Posterior vena cava (tissue), 2 donors: ENCODE measurements around the gene DBN1. TPM values are rescaled to one million over a fixed set of nuclear protein-coding genes. Genes with fewer than 3 reads are reported as not detected.
A peak's percentile ranks its signal among the peaks of the same experiment; 100 is the strongest.

Experiments used
- DNase-seq: peaks from one replicate; pipeline ENCODE4 v3.0.0-alpha.2; 2020; ENCODE audit warnings: low spot score
- intact Hi-C, 2 donors: fragments of 100-400 bp; cut with DNase I; formaldehyde crosslinking; loops; one replicate each; pipeline versions ENCODE4 v1.14.1 to v1.14.2; 2022 to 2023
- total RNA-seq, 2 donors: library from RNA; stranded (reverse); fragmentation: NEBNext Ultra II Directional; extraction: Animal tissue kit (Norgen Biotek cat#: 25700); gene quantifications; one replicate each; pipeline ENCODE4 v1.2.1, GENCODE V29; 2021
- donor health status: DM: yes; HTN: yes; CAD: no.
- donor health status: DM: yes; HTN: yes; CAD: no.

DBN1 gene
- total RNA-seq, 2 donors from 2014 or later = 94.9 to 121 TPM

GRCh38 chr5:177507596-177508220, 34.3 kb upstream of the DBN1 start:
- intact Hi-C loops = no loop called here

DNA sequence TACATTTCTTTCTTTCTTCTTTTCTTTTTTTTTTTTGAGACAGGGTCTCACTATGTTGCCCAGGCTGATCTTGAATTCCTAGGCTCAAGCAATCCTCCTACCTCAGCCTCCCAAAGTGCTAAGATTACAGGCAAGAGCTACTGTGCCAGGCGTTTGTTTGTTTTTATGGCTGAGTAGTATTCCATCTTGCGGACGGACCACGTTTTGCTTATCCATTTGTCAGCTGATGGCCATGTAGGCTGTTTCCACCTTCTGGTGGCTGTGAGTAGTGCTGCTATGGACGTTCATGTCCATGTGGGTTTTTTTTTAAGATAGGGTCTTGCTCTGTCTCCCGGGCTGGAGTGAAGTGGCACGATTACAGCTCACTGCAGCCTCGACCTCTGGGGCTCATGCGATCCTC, 33.7 kb upstream of the DBN1 start:
- intact Hi-C loops = no loop called here
- DNase-seq = no peak

More at GRCh38 chr5:177507596-177508220, 34.3 kb upstream of the DBN1 start:
- no peak for DNase-seq

DNA sequence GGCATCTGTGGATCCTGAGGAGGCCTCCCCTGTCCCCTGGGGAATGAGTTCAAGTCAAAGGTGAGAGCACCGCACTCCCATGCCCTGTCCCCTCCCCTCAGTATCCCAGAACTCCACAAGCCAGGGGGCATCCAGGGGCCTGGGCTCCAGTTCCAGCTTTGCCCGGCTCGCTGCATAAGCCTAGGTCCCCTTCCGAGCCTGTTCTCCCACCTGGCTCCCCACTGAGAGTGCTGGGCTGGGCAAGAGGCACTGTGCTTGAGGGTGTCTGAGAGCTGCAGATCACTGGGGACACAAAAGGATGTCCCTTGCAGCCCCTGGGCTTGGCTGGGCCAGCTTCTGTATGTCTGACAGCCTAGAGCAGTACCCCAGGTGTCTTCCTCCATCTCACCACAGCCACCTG, 31.6 kb upstream of the DBN1 start:
- peak; percentile 60 for DNase-seq
- intact Hi-C loops = no loop called here

DNA sequence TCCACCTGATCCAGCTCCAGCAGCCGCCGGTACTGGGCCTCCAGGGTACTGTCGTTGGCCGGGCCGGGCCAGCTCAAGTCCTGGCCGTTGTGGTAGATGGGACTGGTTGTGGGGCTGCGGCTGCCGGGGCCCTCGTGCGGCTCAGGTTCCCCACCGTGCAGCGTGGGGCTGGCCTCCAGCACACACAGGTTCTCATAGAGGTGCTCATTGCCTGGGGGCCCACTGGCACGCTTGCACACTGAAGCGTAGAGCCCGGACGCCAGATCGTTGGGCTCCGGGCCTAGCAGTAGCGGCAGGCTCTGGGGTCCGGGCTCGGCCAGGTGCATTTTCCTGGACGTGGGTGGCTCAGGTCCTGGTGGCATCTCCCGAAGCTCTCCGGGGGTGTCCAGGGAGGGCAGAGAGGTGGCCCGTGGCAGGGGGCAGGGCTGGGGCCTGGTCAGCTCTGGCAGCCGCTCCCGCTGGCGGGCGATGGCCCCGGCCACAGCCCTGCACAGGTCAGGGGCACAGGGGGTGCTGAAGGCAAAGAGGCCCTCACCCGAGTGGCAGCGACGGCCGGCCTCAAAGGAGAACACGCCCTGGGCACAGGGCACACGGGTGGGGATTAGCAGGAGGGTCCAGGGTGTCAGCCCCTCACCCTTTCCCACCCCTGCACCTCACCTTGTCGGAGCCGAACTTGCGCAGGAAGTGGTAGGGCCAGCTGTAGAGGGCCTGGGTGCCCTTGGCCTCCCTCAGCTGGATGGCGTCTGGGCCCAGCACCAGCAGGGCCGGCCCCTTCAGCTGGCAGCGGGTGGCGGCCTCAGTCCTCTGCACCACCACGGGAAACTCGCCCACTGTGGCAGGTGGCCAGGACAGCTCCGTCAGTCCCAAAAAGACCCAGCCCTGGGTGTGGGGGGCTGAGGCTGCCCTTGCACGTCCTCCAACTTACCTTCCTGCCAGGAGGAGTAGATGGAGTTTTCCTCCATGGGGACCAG, 30.9 kb upstream of the DBN1 start:
- peak; percentile 76 for DNase-seq
- intact Hi-C loops = no loop called here

DNA sequence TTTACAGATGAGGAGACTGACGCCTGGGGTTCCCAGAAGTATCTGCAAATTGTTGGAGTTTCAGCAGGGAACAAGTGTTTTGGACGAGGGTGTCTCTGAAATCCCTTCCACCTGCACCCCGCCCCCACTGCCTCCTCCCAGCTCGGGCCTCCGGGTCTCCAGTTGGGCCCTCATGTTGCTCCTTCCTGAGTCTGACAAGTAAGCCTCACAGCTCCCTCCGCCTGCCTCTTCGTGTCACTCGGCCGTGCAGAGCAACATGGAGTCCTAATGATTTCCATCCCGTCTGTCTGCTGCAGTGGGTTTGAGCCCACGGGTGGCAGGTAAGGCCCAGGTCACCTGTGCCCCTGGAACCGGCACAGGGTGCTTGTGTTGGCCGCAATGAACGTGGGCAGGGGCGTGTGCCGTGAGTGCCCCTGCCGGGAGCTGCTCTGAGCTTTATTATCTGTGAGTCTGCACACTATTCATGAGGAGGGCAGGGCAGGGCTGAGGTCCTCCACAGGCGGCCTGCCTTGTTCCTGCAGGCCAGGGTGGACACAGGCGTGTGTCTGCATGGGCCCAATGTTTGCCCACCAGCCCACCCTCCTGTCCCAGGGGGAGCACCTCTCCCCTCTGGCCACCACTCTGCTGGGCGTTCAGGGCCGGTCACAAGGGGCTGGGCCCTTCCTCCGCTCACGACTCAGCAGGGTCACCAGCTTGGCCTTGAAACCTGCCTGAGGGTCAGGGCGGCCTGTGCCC, 30.1 kb upstream of the DBN1 start:
- DNase-seq = no peak
- intact Hi-C loops = no loop called here

DNA sequence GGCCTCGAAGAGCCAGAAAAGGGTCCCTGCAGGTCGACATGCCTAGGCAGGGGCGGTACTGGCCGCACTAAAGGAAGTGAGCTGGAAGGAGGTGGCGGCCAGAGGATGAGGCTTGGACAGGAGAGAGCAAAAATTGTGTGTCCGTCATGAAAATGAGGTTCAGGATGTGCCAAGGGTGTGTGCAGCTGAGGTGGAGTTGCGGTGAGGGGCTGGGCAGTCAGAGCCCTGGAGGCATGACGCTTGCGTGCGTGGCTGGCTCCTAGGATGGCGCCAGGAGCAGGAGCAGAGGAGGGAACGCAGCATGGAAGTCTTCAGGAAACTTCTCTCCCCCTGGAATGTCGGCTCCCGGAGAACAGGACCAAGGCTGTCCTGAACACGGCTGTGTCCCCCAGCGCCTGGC, 29.5 kb upstream of the DBN1 start:
- no peak for DNase-seq
- intact Hi-C loops = loop anchor here in 1 of 2 donors (1.0 kb wide), 1 partner anchor 9 kb away; no protein-coding TSS in a partner anchor

DNA sequence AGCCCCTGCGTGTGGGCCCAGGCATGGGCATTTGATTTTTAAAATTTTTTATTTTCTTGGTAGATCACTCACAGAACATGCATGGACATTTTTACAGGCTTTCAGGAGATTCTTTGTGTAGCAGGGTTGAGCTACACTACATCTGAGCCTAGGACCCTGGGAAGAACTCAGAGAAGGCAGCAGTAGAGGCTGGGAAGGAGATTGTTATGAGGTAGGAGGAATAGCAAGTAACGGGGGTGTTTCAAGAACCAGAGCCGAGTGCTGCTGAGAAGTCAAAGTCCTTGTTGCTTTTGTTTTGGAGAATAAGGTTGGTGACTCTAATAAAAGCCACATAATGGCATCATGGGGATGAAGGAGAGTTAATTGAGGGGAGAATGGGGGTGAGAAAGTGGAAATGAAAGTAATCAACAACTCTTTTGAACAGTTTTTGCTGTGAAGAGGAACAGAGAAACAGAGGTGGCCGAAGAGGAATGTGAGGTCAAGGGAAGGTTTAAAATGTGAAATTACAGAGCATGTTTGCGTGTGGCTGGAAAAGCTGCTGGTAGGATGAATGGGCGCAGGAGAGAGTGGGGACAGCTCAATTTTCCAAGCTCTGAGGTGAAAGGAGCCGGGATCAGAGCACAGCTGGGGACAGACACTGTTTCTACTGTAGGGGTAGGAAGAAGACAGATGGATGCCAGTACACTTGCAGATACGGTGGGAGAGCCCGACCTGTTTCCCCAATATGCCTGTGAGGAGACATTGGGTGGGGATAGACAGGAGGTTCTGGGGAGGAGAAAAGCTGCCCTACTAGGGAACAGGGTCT, 28.6 kb upstream of the DBN1 start:
- intact Hi-C loops = loop anchor here in 1 of 2 donors (1.0 to 2.0 kb wide), 2 partner anchors 8 to 109 kb away; no protein-coding TSS in a partner anchor
- DNase-seq = no peak

GRCh38 chr5:177500685-177501522, 27.5 kb upstream of the DBN1 start:
- intact Hi-C loops = loop anchor here in 1 of 2 donors (2.0 kb wide), 1 partner anchor 108 kb away; no protein-coding TSS in a partner anchor
- peak; percentile 97 for DNase-seq

DNA sequence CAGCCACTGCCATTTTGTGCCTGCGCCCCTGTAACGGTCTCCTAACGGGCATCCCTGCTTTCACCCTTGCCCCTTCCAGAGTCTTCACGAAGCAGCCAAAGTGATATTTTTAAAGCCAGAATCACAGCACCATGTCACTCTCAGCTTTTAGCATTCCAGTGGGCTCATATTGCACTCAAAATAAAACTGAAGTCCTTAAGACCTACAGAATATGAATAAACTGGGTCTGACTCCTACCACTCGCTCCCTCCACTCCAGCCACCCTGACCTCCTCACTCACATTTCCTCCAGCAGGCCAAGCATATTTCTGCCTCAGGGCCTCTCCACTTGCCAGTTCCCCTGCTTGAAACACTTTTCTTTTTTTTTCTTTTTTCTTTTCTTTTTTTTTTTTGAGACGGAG, 26.4 kb upstream of the DBN1 start:
- intact Hi-C loops = loop anchor here (2.0 to 5.0 kb wide), 2 partner anchors 107 to 108 kb away; no protein-coding TSS in a partner anchor

DNA sequence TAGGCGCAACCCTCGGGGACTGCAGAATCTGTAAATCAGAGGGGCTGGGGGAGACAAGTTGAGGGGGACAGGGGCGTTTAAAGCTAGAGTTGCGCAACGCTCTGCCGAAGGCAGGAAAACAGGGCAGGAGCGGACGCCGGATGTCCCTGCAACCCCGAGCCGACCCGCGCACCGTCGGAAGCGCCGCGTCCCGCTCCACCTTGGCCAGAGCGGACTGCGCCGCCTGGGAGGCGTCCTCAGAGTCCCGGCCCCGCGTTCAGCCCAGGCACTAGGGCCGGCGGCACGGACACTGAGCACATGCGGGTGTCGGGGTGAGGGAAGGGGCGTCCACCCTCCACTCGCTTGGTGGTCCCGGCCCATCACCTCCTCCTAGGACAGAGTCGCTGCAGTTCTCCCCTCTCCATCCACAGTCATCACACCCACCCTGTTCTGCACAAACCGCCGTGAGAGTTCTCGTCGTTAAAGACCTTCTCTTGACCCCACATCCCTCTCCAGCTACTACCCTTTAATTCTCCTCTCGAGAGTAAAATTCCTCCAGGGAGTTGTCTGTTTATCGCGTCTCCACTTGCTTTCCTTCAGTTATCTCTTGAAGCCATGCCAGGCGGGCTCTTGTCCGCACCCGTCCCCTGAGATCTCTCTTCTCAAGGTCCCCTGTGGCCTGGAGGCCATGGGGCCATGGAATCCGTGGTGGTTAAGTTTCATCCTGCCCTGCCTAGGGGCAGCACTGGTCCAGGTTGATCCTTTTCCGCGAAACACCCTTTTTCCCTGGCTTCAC, 24.8 kb upstream of the DBN1 start:
- DNase-seq = no peak

More for the DNA sequence above, 26.4 kb upstream of the DBN1 start:
- no peak for DNase-seq

GRCh38 chr5:177497292-177498012, 24.0 kb upstream of the DBN1 start, which contains the start of gene PDLIM7:
Gene PDLIM7 (minus strand): TSS chr5:177497604. CDS start chr5:177496512, 1,092 bp downstream.
- DNase-seq = peak; percentile 98
- intact Hi-C loops = loop anchor here in 1 of 2 donors (5.0 kb wide), 1 partner anchor 105 kb away; no protein-coding TSS in a partner anchor

More for the DNA sequence above, 24.8 kb upstream of the DBN1 start:
- intact Hi-C loops = loop anchor here in 1 of 2 donors (5.0 kb wide), 1 partner anchor 106 kb away; no protein-coding TSS in a partner anchor

- intact Hi-C loops = loop anchor here in 1 of 2 donors (5.0 kb wide), 1 partner anchor 105 kb away; no protein-coding TSS in a partner anchor
These were observed 23.4 kb upstream of the DBN1 start for GRCh38 chr5:177496727-177497291.

DNA sequence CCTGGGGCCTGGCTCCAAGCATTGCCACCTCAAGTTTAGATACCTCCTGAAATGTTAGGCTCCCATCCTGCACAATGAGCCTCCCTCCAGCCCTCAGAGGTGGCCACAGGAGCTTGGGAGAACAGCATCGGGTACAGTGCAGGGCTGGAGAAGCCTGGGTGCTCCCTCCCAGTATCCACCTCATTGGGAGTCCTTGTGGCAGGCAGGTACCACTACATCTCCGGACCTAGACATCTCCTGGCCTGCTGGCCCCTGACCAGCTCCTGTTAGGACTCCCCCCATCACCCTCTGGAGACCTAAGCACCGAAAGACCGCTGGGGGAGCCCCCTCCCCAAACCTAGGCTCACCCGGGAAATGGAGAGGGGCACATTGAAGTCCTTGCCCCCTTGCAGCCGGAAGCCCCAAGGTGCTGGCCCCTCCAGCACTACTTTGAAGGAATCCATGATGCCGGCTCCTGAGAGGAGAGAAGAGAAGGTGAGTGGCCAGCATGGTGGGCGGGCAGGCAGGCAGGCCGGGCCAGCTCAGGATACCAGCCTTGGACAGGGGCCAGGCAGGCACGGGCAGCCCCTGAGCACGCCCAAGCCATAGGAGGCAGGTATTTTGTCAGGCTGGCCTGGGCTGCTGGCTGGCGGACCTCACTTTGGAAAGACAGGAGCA, 22.8 kb upstream of the DBN1 start:
- DNase-seq = no peak
- intact Hi-C loops = loop anchor here in 1 of 2 donors (5.0 kb wide), 1 partner anchor 104 kb away; no protein-coding TSS in a partner anchor

More at GRCh38 chr5:177496727-177497291, 23.4 kb upstream of the DBN1 start:
- DNase-seq = peak; percentile 96

GRCh38 chr5:177495243-177496060, 22.0 kb upstream of the DBN1 start:
- peak; percentile 95 for DNase-seq
- intact Hi-C loops = loop anchor here in 1 of 2 donors (5.0 kb wide), 1 partner anchor 103 kb away; no protein-coding TSS in a partner anchor
